K562 (cell line): ENCODE results near the gene PNPLA7. TPM values are rescaled to one million over a fixed set of nuclear protein-coding genes. Genes with fewer than 3 reads are reported as not detected.

Experiments
- ADNP ChIP-seq: fragments of 200-800 bp; sonication (Bioruptor generic); IDR thresholded peaks from 2 replicates; pipeline ENCODE4 v1.6.1; 2016; ENCODE audit warnings: missing genetic modification characterization, missing compliant biosample characterization
- KAT8 ChIP-seq: fragments of 450-650 bp; IDR thresholded peaks from 2 replicates; pipeline ENCODE4 v1.6.1; 2016; ENCODE audit warnings: low read depth, mild to moderate bottlenecking
- KDM1A ChIP-seq, 2 experiments: fragments of 450-650 bp; IDR thresholded peaks; 2 replicates each; pipeline ENCODE4 v1.6.1; 2016; ENCODE audit warnings: mild to moderate bottlenecking in 2 of 2
- NCOA2 ChIP-seq, 2 experiments: fragments of 450-650 bp; IDR thresholded peaks; 2 replicates each; pipeline ENCODE4 v1.6.1; 2018; ENCODE audit warnings: mild to moderate bottlenecking in 2 of 2, moderate library complexity in 1 of 2; ENCODE audit not compliant: partially characterized antibody in 2 of 2
- NFE2L1 ChIP-seq: fragments of 450-650 bp; IDR thresholded peaks from 2 replicates; pipeline ENCODE4 v1.6.1; 2016; ENCODE audit warnings: missing genetic modification characterization, low read depth, mild to moderate bottlenecking, missing compliant biosample characterization, moderate library complexity, borderline replicate concordance
- SMAD3 ChIP-seq: fragments of 450-650 bp; formaldehyde crosslinking; conservative IDR thresholded peaks from 2 replicates; pipeline ENCODE4 v1.4.0; 2020; ENCODE audit warnings: mild to moderate bottlenecking
- SRF ChIP-seq, 2 experiments: fragments of 250-450, 450-650 bp in 1 of 2; sonication (Bioruptor Pico) in 1 of 2; sonication (generic) in 1 of 2; formaldehyde crosslinking; IDR thresholded peaks; 2 replicates each; pipeline versions ENCODE4 v1.5.0 to v1.5.1; 2020 to 2022; ENCODE audit warnings: mild to moderate bottlenecking in 1 of 2, missing genetic modification reagents in 1 of 2
- TRIM24 ChIP-seq, 2 experiments: fragments of 450-650 bp; IDR thresholded peaks; 2 replicates each; pipeline ENCODE4 v1.6.1; 2016
- ZFP30 ChIP-seq: fragments of 250-450 bp; sonication (Bioruptor Pico); IDR thresholded peaks from 2 replicates; pipeline ENCODE4 v1.8.0; 2022; ENCODE audit warnings: moderate library complexity, mild to moderate bottlenecking, inconsistent platforms, borderline replicate concordance
- ZNF239 ChIP-seq: fragments of 250-450 bp; sonication (Bioruptor Pico); IDR thresholded peaks from 2 replicates; pipeline ENCODE4 v1.4.0; 2020; ENCODE audit warnings: mild to moderate bottlenecking
- polyA plus RNA-seq, 8 experiments: library from polyadenylated mRNA; depleted of rRNA in 4 of 8; stranded (reverse) in 5 of 8; unstranded in 3 of 8; fragments of >200 nt; fragmentation: Nextera tagmentation in 2 of 8; fragmentation: Illumina TruSeq in 1 of 8; extraction: Ambion mirVana in 2 of 8; extraction: Trizol in 1 of 8; gene quantifications; 2 replicates each; pipeline versions ENCODE4 v1.2.1 to v1.2.3, GENCODE V29; 2011 to 2014; ENCODE audit warnings: inconsistent platforms in 1 of 8, missing spikeins in 1 of 8
- total RNA-seq, 7 experiments: library from RNA; depleted of rRNA in 6 of 7; stranded (reverse); fragments of >200 nt in 6 of 7; fragmentation: Illumina TruSeq in 2 of 7; extraction: Trizol in 2 of 7; gene quantifications; 2 replicates each; pipeline versions ENCODE4 v1.2.1 to v1.2.3, GENCODE V29; 2011 to 2021; ENCODE audit warnings: low replicate concordance in 1 of 7
- TF ChIP-seq, protein P1 (sequence below): fragments of 250-450 bp; sonication (Bioruptor Pico); IDR thresholded peaks from 2 replicates; pipeline ENCODE4 v1.5.0; 2020; ENCODE audit warnings: mild to moderate bottlenecking, borderline replicate concordance
- TF ChIP-seq, protein P2 (sequence below): sonication (generic); formaldehyde crosslinking; IDR thresholded peaks from 2 replicates; pipeline ENCODE4 v1.8.0; 2022; ENCODE audit warnings: mild to moderate bottlenecking, missing genetic modification reagents
- TF ChIP-seq, protein P3 (sequence below): fragments of 450-650 bp; IDR thresholded peaks from 2 replicates; pipeline ENCODE4 v1.6.1; 2016; ENCODE audit warnings: borderline replicate concordance
- TF ChIP-seq, protein P4 (sequence below): IDR thresholded peaks from 3 replicates; pipeline ENCODE4 v1.6.1; 2011; ENCODE audit warnings: borderline replicate concordance, mild to moderate bottlenecking; ENCODE audit not compliant: insufficient read length, insufficient read depth
- TF ChIP-seq, protein P5 (sequence below): fragments of 450-650 bp; IDR thresholded peaks from 2 replicates; pipeline ENCODE4 v1.6.1; 2018; ENCODE audit warnings: mild to moderate bottlenecking, low read depth; ENCODE audit not compliant: partially characterized antibody

Gene PNPLA7
- total and polyA plus RNA-seq, 9 of the 15 experiments (the other 6 are each of a cell fraction or from before 2014, with no cell fraction given): 0.01 to 0.85 (median 0.19) TPM; not detected in 1

DNA sequence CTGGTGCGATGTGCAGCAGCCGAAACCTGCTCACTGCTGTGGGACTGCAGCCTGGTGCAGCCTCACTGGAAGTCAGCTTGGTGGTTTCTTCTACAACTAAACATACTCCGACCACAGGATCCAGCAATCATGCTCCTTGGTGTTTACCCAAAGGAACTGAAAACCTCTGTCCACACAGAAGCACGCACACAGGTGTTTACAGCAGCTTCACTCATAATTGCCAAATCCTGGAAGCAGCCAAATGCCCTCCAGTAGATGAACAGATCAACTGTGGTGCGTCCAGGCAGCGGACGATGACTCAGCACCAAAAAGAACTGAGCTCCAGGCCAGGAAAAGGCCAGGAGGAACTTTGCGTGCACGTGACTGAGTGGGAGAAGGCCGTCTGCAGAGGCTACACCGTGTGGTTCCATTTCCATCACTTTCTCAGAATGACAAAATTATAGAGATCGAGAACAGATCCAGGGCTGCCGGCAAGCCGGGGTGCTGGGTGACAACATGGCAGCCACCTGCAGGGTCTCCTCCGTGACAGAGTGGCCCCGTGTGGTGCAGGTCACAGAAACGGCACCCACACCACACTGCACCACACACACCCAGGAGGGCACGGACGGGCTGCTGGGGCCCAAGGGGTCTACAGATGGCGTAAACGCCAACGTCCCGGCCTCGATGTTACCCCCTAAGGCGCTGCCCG lies 68.0 kb downstream of the PNPLA7 start (continued):
- TF ChIP-seq, protein P1, sequence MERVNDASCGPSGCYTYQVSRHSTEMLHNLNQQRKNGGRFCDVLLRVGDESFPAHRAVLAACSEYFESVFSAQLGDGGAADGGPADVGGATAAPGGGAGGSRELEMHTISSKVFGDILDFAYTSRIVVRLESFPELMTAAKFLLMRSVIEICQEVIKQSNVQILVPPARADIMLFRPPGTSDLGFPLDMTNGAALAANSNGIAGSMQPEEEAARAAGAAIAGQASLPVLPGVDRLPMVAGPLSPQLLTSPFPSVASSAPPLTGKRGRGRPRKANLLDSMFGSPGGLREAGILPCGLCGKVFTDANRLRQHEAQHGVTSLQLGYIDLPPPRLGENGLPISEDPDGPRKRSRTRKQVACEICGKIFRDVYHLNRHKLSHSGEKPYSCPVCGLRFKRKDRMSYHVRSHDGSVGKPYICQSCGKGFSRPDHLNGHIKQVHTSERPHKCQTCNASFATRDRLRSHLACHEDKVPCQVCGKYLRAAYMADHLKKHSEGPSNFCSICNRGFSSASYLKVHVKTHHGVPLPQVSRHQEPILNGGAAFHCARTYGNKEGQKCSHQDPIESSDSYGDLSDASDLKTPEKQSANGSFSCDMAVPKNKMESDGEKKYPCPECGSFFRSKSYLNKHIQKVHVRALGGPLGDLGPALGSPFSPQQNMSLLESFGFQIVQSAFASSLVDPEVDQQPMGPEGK (CRISPR knock-in tag): no peak
- TF ChIP-seq KDM1A (IDR thresholded peaks at IDR 0.05) (no peak), ADNP (tag) (no peak), KAT8 (no peak), ZNF239 (CRISPR knock-in tag) (peak; percentile 22; the same call in 1 of the 2 replicates), SMAD3 (CRISPR knock-in tag) (0 out of 2 replicates have a peak, but pooled peaks have one; percentile 52), TRIM24 (IDR thresholded peaks at IDR 0.05) (peak; percentile 41 to 55; a peak in 2 of 4 replicates), ZFP30 (CRISPR knock-in tag) (no peak), NCOA2 (IDR thresholded peaks at IDR 0.05; ENCODE audit: partially characterized antibody in 2 of 2) (no peak), NFE2L1 (peak; percentile 96), SRF (CRISPR knock-in tag; IDR thresholded peaks at IDR 0.05) (0 out of 4 replicates have a peak, but pooled peaks of 1 of the 2 experiments have one; percentile 7)
- TF ChIP-seq, protein P2, sequence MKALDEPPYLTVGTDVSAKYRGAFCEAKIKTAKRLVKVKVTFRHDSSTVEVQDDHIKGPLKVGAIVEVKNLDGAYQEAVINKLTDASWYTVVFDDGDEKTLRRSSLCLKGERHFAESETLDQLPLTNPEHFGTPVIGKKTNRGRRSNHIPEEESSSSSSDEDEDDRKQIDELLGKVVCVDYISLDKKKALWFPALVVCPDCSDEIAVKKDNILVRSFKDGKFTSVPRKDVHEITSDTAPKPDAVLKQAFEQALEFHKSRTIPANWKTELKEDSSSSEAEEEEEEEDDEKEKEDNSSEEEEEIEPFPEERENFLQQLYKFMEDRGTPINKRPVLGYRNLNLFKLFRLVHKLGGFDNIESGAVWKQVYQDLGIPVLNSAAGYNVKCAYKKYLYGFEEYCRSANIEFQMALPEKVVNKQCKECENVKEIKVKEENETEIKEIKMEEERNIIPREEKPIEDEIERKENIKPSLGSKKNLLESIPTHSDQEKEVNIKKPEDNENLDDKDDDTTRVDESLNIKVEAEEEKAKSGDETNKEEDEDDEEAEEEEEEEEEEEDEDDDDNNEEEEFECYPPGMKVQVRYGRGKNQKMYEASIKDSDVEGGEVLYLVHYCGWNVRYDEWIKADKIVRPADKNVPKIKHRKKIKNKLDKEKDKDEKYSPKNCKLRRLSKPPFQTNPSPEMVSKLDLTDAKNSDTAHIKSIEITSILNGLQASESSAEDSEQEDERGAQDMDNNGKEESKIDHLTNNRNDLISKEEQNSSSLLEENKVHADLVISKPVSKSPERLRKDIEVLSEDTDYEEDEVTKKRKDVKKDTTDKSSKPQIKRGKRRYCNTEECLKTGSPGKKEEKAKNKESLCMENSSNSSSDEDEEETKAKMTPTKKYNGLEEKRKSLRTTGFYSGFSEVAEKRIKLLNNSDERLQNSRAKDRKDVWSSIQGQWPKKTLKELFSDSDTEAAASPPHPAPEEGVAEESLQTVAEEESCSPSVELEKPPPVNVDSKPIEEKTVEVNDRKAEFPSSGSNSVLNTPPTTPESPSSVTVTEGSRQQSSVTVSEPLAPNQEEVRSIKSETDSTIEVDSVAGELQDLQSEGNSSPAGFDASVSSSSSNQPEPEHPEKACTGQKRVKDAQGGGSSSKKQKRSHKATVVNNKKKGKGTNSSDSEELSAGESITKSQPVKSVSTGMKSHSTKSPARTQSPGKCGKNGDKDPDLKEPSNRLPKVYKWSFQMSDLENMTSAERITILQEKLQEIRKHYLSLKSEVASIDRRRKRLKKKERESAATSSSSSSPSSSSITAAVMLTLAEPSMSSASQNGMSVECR (CRISPR knock-in tag): no peak
- TF ChIP-seq, protein P3, sequence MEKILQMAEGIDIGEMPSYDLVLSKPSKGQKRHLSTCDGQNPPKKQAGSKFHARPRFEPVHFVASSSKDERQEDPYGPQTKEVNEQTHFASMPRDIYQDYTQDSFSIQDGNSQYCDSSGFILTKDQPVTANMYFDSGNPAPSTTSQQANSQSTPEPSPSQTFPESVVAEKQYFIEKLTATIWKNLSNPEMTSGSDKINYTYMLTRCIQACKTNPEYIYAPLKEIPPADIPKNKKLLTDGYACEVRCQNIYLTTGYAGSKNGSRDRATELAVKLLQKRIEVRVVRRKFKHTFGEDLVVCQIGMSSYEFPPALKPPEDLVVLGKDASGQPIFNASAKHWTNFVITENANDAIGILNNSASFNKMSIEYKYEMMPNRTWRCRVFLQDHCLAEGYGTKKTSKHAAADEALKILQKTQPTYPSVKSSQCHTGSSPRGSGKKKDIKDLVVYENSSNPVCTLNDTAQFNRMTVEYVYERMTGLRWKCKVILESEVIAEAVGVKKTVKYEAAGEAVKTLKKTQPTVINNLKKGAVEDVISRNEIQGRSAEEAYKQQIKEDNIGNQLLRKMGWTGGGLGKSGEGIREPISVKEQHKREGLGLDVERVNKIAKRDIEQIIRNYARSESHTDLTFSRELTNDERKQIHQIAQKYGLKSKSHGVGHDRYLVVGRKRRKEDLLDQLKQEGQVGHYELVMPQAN: no peak
- TF ChIP-seq, protein P4, sequence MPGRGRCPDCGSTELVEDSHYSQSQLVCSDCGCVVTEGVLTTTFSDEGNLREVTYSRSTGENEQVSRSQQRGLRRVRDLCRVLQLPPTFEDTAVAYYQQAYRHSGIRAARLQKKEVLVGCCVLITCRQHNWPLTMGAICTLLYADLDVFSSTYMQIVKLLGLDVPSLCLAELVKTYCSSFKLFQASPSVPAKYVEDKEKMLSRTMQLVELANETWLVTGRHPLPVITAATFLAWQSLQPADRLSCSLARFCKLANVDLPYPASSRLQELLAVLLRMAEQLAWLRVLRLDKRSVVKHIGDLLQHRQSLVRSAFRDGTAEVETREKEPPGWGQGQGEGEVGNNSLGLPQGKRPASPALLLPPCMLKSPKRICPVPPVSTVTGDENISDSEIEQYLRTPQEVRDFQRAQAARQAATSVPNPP: no peak
- TF ChIP-seq, protein P5, sequence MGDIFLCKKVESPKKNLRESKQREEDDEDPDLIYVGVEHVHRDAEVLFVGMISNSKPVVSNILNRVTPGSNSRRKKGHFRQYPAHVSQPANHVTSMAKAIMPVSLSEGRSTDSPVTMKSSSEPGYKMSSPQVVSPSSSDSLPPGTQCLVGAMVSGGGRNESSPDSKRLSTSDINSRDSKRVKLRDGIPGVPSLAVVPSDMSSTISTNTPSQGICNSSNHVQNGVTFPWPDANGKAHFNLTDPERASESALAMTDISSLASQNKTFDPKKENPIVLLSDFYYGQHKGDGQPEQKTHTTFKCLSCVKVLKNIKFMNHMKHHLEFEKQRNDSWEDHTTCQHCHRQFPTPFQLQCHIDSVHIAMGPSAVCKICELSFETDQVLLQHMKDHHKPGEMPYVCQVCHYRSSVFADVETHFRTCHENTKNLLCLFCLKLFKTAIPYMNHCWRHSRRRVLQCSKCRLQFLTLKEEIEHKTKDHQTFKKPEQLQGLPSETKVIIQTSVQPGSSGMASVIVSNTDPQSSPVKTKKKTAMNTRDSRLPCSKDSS: no peak
